Endothelial cell (in vitro differentiated cells): ENCODE results near the gene TFG. TPM values are rescaled to one million over a fixed set of nuclear protein-coding genes. Genes with fewer than 3 reads are reported as not detected.

ENCODE experiments used
- DNase-seq: peaks from one replicate; pipeline ENCODE4 v3.0.0; 2021; ENCODE audit warnings: low spot score
- H3K27ac Mint-ChIP-seq: one replicate; pipeline ENCODE4 v1.8.0; 2021; ENCODE audit warnings: mixed read lengths, inconsistent platforms; ENCODE audit not compliant: unreplicated experiment
- H3K27me3 Mint-ChIP-seq: one replicate; pipeline ENCODE4 v1.8.0; 2021; ENCODE audit warnings: mild to moderate bottlenecking, moderate library complexity, mixed read lengths, inconsistent platforms; ENCODE audit not compliant: unreplicated experiment
- H3K36me3 Mint-ChIP-seq: one replicate; pipeline ENCODE4 v1.8.0; 2021; ENCODE audit warnings: mild to moderate bottlenecking, low read depth, mixed read lengths, inconsistent platforms; ENCODE audit not compliant: unreplicated experiment
- H3K4me1 Mint-ChIP-seq: one replicate; pipeline ENCODE4 v1.8.0; 2021; ENCODE audit warnings: mild to moderate bottlenecking, mixed read lengths, inconsistent platforms; ENCODE audit not compliant: unreplicated experiment
- H3K4me3 Mint-ChIP-seq: one replicate; pipeline ENCODE4 v1.8.0; 2021; ENCODE audit warnings: mild to moderate bottlenecking, mixed read lengths, inconsistent platforms; ENCODE audit not compliant: unreplicated experiment
- H3K9me3 Mint-ChIP-seq: one replicate; pipeline ENCODE4 v1.8.0; 2021; ENCODE audit warnings: mixed read lengths, inconsistent platforms; ENCODE audit not compliant: unreplicated experiment
- CTCF ChIP-seq: fragments of 200-600 bp; sonication (generic); IDR thresholded peaks from one replicate; pipeline ENCODE4 v1.5.0; 2021; ENCODE audit warnings: antibody characterized with exemption; ENCODE audit not compliant: unreplicated experiment
- total RNA-seq: library from RNA; stranded (reverse); fragmentation: NEBNext Ultra II Directional; extraction: Animal tissue kit (Norgen Biotek cat#: 25700); gene quantifications from one replicate; pipeline ENCODE4 v1.2.1, GENCODE V29; 2021; ENCODE audit not compliant: unreplicated experiment

Gene TFG
- total RNA-seq, 1 donor from 2014 or later = 74.7 TPM

GRCh38 chr3:100709842-100710260 lies 557 bp downstream of the TFG start:
- Mint-ChIP-seq H3K27ac (no peak overlapping the region), H3K4me1 (peaks cover 14% of the 10 kb centered on the region), H3K9me3 (peaks cover 5% of the 10 kb centered on the region), H3K36me3 (peaks cover 16% of the 10 kb centered on the region), H3K27me3 (peaks cover 14% of the 10 kb centered on the region), H3K4me3 (peak overlapping the region; percentile 91)
- peak; percentile 49 for DNase-seq
- no peak for TF ChIP-seq CTCF

GRCh38 chr3:100710261-100710968 lies 1.1 kb downstream of the TFG start:
- peak overlapping the region; percentile 91 for H3K4me3 Mint-ChIP-seq
- no peak for TF ChIP-seq CTCF
- peaks cover 5% of the 10 kb centered on the region for H3K9me3 Mint-ChIP-seq
- peak overlapping the region; percentile 61 for H3K27ac Mint-ChIP-seq
- DNase-seq = peak; percentile 33
- H3K4me1 Mint-ChIP-seq = peaks cover 14% of the 10 kb centered on the region
- H3K27me3 Mint-ChIP-seq = peaks cover 14% of the 10 kb centered on the region
- H3K36me3 Mint-ChIP-seq = peaks cover 16% of the 10 kb centered on the region

GRCh38 chr3:100715176-100715575 lies 5.9 kb downstream of the TFG start:
- Mint-ChIP-seq H3K27me3 (peaks cover 4% of the 10 kb centered on the region), H3K9me3 (no peaks in the 10 kb centered on the region), H3K27ac (no peak overlapping the region), H3K4me1 (peaks cover 15% of the 10 kb centered on the region), H3K4me3 (no peak overlapping the region), H3K36me3 (peaks cover 22% of the 10 kb centered on the region)
- no peak for TF ChIP-seq CTCF
- no peak for DNase-seq

DNA sequence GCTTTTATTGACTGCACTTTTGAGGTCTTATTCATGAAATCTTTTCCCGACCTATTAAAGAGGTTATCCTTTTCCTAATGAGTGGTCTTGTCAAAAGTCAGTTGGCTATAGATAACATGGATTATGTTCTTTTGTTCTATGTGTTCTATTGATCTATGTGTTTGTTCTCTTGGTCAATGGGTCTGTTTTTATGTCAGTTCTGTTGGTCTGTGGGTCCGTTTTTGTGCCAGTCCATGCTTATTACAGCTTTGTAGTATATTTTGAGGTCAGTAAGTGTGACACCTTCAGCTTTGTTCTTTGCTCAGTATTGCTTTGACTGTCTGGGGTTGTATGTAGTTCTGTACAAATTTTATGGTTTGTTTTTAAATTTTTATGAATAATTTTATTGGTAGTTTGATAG lies 7.8 kb downstream of the TFG start:
- H3K27ac Mint-ChIP-seq = no peak overlapping the region
- no peak for TF ChIP-seq CTCF

DNA sequence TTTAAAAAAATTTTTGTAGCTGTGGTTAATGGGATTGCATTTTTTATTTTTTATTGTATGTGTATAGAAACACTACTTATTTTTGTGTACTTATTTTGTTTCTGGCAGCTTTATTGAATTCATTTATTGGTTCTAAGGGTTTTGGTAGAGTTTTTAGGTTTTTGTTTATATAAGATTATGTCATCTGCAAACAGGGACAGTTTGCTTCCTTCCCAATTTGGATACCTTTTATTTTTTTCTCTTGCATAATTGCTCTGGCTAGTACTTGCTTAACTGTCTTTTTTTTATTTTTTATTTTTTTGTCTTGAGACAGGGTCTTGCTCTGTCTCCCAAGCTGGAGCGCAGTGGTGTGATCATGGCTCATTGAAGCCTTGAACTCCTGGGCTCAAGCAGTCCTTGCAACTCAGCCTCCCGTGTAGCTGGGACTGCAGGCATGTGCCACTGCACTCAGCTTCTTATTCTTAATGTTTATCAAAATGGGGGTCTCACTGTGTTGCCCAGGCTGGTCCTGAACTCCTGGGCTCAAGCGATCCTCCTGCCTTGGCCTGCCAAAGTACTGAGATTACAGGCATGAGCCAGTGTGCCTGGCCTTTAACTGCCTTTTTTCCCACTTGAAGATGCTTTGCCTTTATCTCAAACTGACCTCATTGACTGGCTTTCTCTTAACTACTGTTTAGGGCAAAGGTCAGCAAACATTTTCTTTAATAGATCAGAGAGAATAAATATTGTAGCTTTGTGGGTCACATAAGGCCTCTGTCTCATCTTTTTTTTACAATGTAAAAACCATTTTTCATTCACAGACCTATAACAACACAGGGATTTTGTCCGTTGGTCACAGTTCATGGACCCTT lies 8.6 kb downstream of the TFG start:
- Mint-ChIP-seq H3K36me3 (peaks cover 23% of the 10 kb centered on the region), H3K27ac (no peak overlapping the region), H3K9me3 (no peaks in the 10 kb centered on the region), H3K27me3 (no peaks in the 10 kb centered on the region), H3K4me1 (peaks cover 10% of the 10 kb centered on the region), H3K4me3 (no peak overlapping the region)
- no peak for DNase-seq
- no peak for TF ChIP-seq CTCF

More for the DNA sequence above, 7.8 kb downstream of the TFG start:
- Mint-ChIP-seq H3K36me3 (peaks cover 18% of the 10 kb centered on the region), H3K4me1 (peaks cover 10% of the 10 kb centered on the region), H3K27me3 (peaks cover 1% of the 10 kb centered on the region), H3K9me3 (no peaks in the 10 kb centered on the region), H3K4me3 (no peak overlapping the region)
- DNase-seq = no peak
